Nephron progenitor cell (in vitro differentiated cells): ENCODE results near the gene ZFP92.

ENCODE experiments used
- DNase-seq: peaks from one replicate; pipeline ENCODE4 v3.0.0; 2021
- H3K27ac Mint-ChIP-seq: 2 replicates; pipeline ENCODE4 v1.8.0; 2021; ENCODE audit warnings: mild to moderate bottlenecking, moderate library complexity, mixed read lengths
- H3K27me3 Mint-ChIP-seq: 2 replicates; pipeline ENCODE4 v1.8.0; 2021; ENCODE audit warnings: mild to moderate bottlenecking, low read depth, mixed read lengths; ENCODE audit not compliant: poor library complexity
- H3K36me3 Mint-ChIP-seq: 2 replicates; pipeline ENCODE4 v1.8.0; 2021; ENCODE audit warnings: low read depth, mixed read lengths
- H3K4me1 Mint-ChIP-seq: 2 replicates; pipeline ENCODE4 v1.8.0; 2021; ENCODE audit warnings: mixed read lengths
- H3K4me3 Mint-ChIP-seq: 2 replicates; pipeline ENCODE4 v1.8.0; 2021; ENCODE audit warnings: mild to moderate bottlenecking, moderate library complexity, mixed read lengths
- H3K9me3 Mint-ChIP-seq: 2 replicates; pipeline ENCODE4 v1.8.0; 2021; ENCODE audit warnings: mild to moderate bottlenecking, moderate library complexity, mixed read lengths
- CTCF ChIP-seq: fragments of 200-600 bp; sonication (generic); IDR thresholded peaks from 2 replicates; pipeline ENCODE4 v1.5.0; 2021; ENCODE audit warnings: antibody characterized with exemption

ZFP92 gene

GRCh38 chrX:153456161-153456560 lies 44.9 kb downstream of the ZFP92 start:
- Mint-ChIP-seq H3K27me3 (no peaks in the 10 kb centered on the region), H3K27ac (no peak overlapping the region), H3K4me3 (no peak overlapping the region), H3K9me3 (peaks cover 53% of the 10 kb centered on the region), H3K36me3 (peaks cover 14% of the 10 kb centered on the region), H3K4me1 (no peaks in the 10 kb centered on the region)
- DNase-seq = no peak
- TF ChIP-seq CTCF = no peak

GRCh38 chrX:153456704-153457103 lies 45.4 kb downstream of the ZFP92 start:
- peaks cover 19% of the 10 kb centered on the region for H3K36me3 Mint-ChIP-seq

GRCh38 chrX:153457136-153457825 lies 46.0 kb downstream of the ZFP92 start:
- no peak overlapping the region for H3K4me3 Mint-ChIP-seq
- H3K36me3 Mint-ChIP-seq = peaks cover 22% of the 10 kb centered on the region
- peaks cover 52% of the 10 kb centered on the region for H3K9me3 Mint-ChIP-seq
- no peaks in the 10 kb centered on the region for H3K4me1 Mint-ChIP-seq
- DNase-seq = no peak
- no peak for TF ChIP-seq CTCF
- no peak overlapping the region for H3K27ac Mint-ChIP-seq
- no peaks in the 10 kb centered on the region for H3K27me3 Mint-ChIP-seq

More at GRCh38 chrX:153456704-153457103, 45.4 kb downstream of the ZFP92 start:
- DNase-seq = no peak
- TF ChIP-seq CTCF = no peak
- Mint-ChIP-seq H3K27me3 (no peaks in the 10 kb centered on the region), H3K9me3 (peaks cover 53% of the 10 kb centered on the region), H3K4me1 (no peaks in the 10 kb centered on the region), H3K4me3 (no peak overlapping the region), H3K27ac (no peak overlapping the region)

GRCh38 chrX:153457827-153458466 lies 46.7 kb downstream of the ZFP92 start:
- Mint-ChIP-seq H3K27me3 (no peaks in the 10 kb centered on the region), H3K27ac (no peak overlapping the region), H3K4me3 (no peak overlapping the region), H3K9me3 (peaks cover 49% of the 10 kb centered on the region), H3K4me1 (no peaks in the 10 kb centered on the region), H3K36me3 (peaks cover 21% of the 10 kb centered on the region)
- no peak for DNase-seq
- TF ChIP-seq CTCF = no peak

- H3K9me3 Mint-ChIP-seq = peaks cover 44% of the 10 kb centered on the region
- H3K36me3 Mint-ChIP-seq = peaks cover 17% of the 10 kb centered on the region
- H3K4me1 Mint-ChIP-seq = no peaks in the 10 kb centered on the region
- no peaks in the 10 kb centered on the region for H3K27me3 Mint-ChIP-seq
- no peak for DNase-seq
- no peak overlapping the region for H3K4me3 Mint-ChIP-seq
- no peak for TF ChIP-seq CTCF
- no peak overlapping the region for H3K27ac Mint-ChIP-seq
Observed at GRCh38 chrX:153458476-153458875, 47.2 kb downstream of the ZFP92 start.

GRCh38 chrX:153459986-153460385 lies 48.7 kb downstream of the ZFP92 start:
- Mint-ChIP-seq H3K27ac (no peak overlapping the region), H3K4me3 (no peak overlapping the region), H3K9me3 (peaks cover 53% of the 10 kb centered on the region), H3K4me1 (no peaks in the 10 kb centered on the region), H3K27me3 (no peaks in the 10 kb centered on the region), H3K36me3 (peaks cover 17% of the 10 kb centered on the region)
- TF ChIP-seq CTCF = no peak
- no peak for DNase-seq
